Upper lobe of left lung (tissue), 4 donors: ENCODE results near the gene KCTD7.

ENCODE experiments used
- POLR2A ChIP-seq, 4 donors: fragments of 450-650 bp; IDR thresholded peaks; one replicate each; pipeline ENCODE4 v1.5.1; 2016 to 2017; ENCODE audit warnings: antibody characterized with exemption in 4 of 4, mild to moderate bottlenecking in 2 of 4
- TF ChIP-seq, protein P1 (sequence below), 6 experiments: fragments of 450-650 bp in 4 of 6; fragments of 200-600 bp in 2 of 6; sonication (generic) in 2 of 6; IDR thresholded peaks; one replicate each; pipeline ENCODE4 v1.5.1; 2016 to 2019; ENCODE audit warnings: antibody characterized with exemption in 6 of 6

GRCh38 chr7:66627151-66627681 lies 1.5 kb upstream of the KCTD7 start:
- no peak for TF ChIP-seq POLR2A (IDR thresholded peaks at IDR 0.05)
- TF ChIP-seq, protein P1, sequence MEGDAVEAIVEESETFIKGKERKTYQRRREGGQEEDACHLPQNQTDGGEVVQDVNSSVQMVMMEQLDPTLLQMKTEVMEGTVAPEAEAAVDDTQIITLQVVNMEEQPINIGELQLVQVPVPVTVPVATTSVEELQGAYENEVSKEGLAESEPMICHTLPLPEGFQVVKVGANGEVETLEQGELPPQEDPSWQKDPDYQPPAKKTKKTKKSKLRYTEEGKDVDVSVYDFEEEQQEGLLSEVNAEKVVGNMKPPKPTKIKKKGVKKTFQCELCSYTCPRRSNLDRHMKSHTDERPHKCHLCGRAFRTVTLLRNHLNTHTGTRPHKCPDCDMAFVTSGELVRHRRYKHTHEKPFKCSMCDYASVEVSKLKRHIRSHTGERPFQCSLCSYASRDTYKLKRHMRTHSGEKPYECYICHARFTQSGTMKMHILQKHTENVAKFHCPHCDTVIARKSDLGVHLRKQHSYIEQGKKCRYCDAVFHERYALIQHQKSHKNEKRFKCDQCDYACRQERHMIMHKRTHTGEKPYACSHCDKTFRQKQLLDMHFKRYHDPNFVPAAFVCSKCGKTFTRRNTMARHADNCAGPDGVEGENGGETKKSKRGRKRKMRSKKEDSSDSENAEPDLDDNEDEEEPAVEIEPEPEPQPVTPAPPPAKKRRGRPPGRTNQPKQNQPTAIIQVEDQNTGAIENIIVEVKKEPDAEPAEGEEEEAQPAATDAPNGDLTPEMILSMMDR (IDR thresholded peaks at IDR 0.05): no peak
